NB4 (cell line): ENCODE data around the gene GRIK1.

Source experiments
- DNase-seq: peaks from one replicate; pipeline ENCODE4 v3.0.0; 2010; ENCODE audit warnings: low read depth
- H3K4me3 ChIP-seq: one replicate; pipeline ENCODE4 v1.5.1; 2011; ENCODE audit warnings: mild to moderate bottlenecking, low read depth, low read length, moderate library complexity
- MYC ChIP-seq: IDR thresholded peaks from 2 replicates; pipeline ENCODE4 v1.6.1; 2011; ENCODE audit warnings: low read depth, low read length
- POLR2A ChIP-seq: IDR thresholded peaks from 2 replicates; pipeline ENCODE4 v1.6.1; 2011; ENCODE audit warnings: mild to moderate bottlenecking; ENCODE audit not compliant: insufficient read length; ENCODE audit errors: extremely low read depth
- TF ChIP-seq, protein P1 (sequence below): IDR thresholded peaks from one replicate; pipeline ENCODE4 v1.5.1; 2012; ENCODE audit warnings: low read depth, low read length
- TF ChIP-seq, protein P2 (sequence below): IDR thresholded peaks from 2 replicates; pipeline ENCODE4 v1.6.1; 2011; ENCODE audit warnings: low read depth, low read length

Gene GRIK1

DNA sequence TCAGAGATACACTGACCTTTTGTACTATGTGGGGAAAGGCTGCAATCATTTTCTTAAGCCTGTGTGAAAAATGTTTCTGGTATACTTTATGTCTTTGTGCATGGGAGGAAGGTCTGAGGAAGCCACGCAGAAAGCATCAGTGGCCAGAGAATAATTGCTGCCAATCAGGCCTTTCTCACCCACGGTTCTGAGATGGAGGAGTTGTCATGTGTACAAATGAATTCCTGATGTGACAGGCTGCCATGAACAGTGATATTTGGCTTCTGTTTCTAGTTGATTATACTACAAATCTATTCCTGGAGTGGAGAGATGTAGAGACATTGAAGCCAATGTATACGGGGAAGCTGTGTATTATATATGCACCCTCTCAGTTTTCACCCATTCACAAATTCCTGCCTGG lies 142.6 kb downstream of the GRIK1 start:
- TF ChIP-seq, protein P1, sequence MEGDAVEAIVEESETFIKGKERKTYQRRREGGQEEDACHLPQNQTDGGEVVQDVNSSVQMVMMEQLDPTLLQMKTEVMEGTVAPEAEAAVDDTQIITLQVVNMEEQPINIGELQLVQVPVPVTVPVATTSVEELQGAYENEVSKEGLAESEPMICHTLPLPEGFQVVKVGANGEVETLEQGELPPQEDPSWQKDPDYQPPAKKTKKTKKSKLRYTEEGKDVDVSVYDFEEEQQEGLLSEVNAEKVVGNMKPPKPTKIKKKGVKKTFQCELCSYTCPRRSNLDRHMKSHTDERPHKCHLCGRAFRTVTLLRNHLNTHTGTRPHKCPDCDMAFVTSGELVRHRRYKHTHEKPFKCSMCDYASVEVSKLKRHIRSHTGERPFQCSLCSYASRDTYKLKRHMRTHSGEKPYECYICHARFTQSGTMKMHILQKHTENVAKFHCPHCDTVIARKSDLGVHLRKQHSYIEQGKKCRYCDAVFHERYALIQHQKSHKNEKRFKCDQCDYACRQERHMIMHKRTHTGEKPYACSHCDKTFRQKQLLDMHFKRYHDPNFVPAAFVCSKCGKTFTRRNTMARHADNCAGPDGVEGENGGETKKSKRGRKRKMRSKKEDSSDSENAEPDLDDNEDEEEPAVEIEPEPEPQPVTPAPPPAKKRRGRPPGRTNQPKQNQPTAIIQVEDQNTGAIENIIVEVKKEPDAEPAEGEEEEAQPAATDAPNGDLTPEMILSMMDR = no peak
- TF ChIP-seq POLR2A (no peak), MYC (no peak)
- TF ChIP-seq, protein P2, sequence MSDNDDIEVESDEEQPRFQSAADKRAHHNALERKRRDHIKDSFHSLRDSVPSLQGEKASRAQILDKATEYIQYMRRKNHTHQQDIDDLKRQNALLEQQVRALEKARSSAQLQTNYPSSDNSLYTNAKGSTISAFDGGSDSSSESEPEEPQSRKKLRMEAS = no peak
- no peak for DNase-seq
- H3K4me3 ChIP-seq = no peak overlapping the region

DNA sequence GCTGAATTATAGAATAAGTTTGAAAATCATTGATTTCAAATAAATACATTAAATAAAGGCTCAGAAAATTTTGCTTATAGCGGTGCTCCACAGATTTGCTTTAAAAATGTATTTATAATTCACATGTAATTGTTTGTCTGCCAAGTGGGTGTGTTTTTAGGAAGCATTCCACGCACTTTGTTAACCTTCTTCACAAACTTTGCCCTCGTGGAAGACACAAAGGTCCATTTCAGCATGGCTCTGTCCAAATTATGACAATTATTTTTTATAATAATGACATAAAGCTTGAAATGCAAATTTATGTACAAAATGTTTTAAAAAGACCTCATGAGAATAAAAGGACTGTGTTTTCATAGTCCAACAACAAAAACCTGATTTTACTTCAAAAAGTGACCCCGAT lies 146.1 kb downstream of the GRIK1 start:
- DNase-seq = no peak
- no peak overlapping the region for H3K4me3 ChIP-seq
- TF ChIP-seq, protein P2 = no peak
- TF ChIP-seq, protein P1 = no peak
- TF ChIP-seq POLR2A (no peak), MYC (no peak)

DNA sequence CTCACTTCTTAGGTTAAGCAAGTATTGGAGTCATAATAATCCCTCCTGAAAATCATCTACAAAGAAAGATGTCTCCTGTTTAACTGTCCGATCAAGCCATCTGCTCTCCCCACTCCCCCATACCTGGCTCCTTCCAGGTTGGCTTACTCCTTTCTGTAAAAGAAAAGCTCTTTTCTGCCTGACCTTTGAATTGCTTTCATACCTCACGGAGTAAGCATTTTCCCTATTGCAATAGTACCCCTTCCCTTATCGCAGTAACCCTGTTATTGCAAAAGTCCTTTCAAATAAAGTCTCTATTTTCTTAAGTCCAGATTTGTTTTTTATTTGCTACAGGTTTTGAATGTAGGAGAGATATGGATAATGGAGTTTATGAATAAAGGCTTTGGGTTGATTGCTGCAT lies 150.4 kb downstream of the GRIK1 start:
- H3K4me3 ChIP-seq = no peak overlapping the region
- TF ChIP-seq POLR2A (no peak), MYC (no peak)
- TF ChIP-seq, protein P1 = no peak
- TF ChIP-seq, protein P2 = no peak
- no peak for DNase-seq

DNA sequence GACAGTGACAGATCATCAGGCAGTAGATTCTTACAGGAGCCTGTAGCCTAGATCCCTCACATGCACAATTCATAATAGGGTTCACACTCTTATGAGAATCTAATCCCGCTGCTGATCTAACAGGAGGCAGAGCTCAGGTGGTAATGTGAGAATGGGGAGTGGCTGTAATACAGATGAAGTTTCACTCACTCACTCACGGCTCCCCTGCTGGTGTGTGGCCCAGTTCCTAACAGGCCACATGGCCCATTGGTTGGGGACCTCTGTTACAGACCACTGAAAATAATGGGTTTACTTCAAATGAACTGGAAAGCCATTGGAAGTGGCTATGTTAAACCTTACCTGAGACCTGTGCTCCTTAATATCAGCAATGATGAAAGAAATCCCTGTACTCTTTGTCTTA lies 151.0 kb downstream of the GRIK1 start:
- TF ChIP-seq MYC = no peak
- TF ChIP-seq, protein P1 = no peak
- TF ChIP-seq, protein P2 = no peak
- TF ChIP-seq POLR2A = no peak
- H3K4me3 ChIP-seq = no peak overlapping the region
- no peak for DNase-seq

DNA sequence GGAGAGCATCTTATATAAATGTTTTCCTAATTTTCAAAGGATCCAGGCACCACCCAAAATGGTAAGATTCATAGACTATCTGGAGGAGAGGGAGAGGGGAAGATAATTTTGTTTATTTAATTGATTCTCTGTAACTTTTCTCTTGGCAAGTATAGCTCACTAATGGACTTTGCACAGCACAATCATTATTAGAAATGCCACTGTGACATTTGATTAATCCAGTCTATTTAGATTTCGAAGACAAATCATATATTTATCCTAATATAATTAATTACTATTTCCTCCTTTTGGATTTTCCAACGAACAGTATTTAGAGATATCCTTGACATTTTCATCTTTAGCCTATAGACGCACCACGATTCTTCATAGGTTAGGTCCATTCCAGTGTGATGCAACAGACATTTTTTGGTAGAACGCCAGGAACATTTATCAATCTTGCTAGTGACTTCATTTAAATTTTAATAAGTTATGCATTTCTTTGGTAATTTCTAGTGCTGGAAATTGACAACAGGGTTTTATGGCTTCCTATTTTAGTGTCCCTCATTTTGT lies 152.4 kb downstream of the GRIK1 start:
- no peak for DNase-seq
- H3K4me3 ChIP-seq = no peak overlapping the region
- TF ChIP-seq POLR2A = no peak
- no peak for TF ChIP-seq MYC

DNA sequence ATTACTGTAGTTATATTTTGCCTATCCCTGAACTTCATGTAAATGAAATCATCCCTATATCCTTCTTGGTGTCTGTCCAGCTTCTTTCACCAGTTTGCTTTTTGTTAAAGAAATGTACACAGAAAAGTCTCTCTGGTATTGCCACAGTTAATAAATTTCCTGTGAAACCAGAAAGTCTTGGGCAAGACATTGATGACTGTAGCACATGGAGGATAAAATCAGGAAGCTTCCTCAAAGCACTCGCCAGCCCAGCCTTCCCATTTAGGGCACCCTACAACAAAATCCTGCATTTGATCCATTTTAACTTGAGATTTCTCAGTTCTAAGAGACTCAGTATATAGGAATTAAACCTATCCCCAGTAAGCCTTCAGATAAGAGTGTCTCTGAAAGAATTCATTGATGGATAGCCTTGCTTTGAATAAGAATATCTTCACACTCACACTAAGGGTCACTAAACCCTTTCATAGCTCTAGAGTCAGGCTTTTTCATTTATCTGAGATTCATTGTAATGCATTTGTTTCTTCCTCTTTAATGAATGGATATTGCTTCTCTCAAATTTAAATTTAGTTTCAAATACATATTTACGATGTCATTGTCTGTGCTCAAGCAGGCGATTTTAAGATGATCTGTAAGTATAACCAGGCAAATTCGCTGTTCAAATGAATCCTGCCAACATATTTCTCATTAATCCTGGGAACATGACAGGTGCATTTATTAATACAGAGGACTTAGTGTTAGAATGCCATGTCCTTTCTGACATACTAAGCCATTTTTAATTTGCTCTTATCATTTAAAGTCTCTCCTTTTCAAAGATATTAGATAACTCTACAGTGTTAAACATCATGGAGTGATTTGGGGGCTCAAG lies 153.1 kb downstream of the GRIK1 start:
- DNase-seq = no peak
- no peak overlapping the region for H3K4me3 ChIP-seq
- TF ChIP-seq, protein P2 = no peak
- TF ChIP-seq, protein P1 = no peak
